ENCODE measurements around the gene UBE4A.
A peak's percentile ranks its signal among the peaks of the same experiment; 100 is the strongest.
"Not testable (repeated sequence)": the region's sequence is repeated elsewhere in the genome, so short reads cannot be mapped to it uniquely, and the experiment has no call there.

UBE4A gene

GRCh38 chr11:118402594-118402993, 43.2 kb downstream of the UBE4A start:
- not testable (repeated sequence) for DNase-seq

- DNase-seq, result no peak
Observed at GRCh38 chr11:118406599-118407166, 47.3 kb downstream of the UBE4A start.

- no peak for DNase-seq
Observed at GRCh38 chr11:118410055-118410745, 50.8 kb downstream of the UBE4A start.

GRCh38 chr11:118411530-118411929, 52.1 kb downstream of the UBE4A start:
- no peak for DNase-seq

DNA sequence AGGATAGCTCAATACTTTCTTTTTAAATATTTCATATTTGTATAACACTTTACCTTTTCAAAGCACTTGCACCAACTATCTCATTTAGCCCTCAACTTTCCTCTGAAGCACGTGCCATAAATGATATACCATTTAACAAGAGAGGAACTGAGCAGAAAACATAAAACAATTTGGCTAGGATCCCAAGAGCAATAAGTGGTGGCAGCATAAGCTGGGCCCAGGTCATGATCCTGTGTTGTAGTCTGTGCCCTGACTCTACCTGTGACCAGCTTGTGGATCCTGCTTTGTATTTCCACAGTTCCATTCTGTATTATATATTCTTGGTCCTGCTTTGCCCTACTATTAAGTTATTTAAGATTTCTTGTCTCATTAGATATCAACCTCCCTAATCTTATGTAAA, 53.5 kb downstream of the UBE4A start:
- DNase-seq, result no peak

DNA sequence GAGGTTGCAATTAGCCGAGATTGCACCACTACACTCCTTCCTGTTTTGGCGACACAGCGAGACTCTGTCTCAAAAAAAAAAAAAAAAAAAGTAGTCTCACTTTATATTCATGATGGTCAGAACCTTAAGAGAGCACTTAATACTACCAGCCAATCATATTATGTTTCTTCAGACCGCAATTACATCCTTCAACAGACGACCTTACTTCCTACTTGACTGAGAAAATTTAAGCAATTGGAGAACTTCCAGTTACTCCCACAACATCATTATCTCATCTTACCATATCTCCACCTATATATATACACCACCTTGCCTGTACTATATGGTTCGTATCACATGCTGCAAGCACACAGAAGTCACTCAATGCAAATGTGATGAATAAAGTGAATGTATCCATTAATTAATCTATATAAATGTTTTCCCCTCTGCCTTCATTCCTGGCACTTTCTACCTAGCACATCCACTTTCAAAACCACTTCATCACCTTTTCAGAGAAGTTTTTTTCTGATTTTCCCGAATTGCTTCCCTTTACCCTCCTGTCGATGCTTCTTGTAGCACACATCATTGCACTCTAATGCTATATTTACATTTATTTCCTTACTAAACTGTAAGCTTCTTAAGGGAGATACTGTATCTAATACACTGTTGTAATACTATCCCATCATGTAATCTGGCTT, 55.8 kb downstream of the UBE4A start:
- DNase-seq, result peak; percentile 57 to 76 (median 67)

DNA sequence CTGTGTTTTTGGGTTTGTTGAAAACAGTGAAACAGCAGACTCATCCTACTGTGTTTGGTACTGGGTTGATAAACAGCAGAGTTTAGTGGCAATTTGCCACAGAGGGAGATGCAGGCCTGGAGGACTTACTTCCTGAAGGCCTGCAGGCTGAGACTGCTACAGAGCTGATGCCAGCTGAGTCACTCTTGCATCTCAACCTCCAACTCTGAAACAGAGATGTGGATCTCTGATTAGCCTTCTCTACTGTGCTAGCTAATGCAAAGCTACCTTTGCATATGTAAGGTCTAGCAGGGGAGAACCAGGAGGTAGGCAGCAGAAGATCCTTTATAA, 56.3 kb downstream of the UBE4A start:
- DNase-seq, result peak; percentile 50 to 58 (median 51)

DNA sequence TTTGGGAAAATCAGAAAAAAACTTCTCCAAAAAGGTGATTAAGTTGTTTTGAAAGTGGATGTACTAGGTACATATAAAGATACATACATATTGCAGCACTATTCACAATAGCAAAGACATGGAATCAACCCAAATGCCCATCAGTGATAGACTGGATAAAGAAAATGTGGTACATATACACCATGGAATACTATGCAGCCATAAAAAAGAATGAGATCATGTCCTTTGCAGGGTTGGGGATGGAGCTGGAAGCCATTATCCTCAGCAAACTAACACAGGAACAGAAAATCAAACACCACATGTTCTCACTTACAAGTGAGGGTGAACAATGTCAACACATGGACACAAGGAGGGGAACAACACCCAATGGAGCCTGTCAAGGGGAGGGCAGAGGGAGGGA, 57.5 kb downstream of the UBE4A start:
- DNase-seq, result not testable (repeated sequence)

DNA sequence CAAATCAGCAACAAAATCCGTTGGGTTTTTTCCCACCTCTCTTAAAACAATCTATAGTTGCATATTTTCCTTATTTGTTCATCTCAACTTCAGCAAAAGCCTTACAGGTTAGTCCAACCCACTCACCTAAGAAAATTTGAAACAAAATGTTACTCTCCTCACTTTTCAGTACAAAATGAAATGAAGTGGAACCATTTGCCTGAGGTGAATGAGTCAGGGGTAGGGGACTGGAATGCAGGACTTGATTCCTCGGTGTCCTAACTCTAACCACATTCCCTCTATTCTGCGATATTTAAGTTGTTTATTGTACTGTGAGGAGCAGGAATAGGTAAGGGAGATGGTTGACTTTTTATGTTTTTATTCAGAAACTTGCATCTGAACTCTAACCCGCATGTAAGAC, 58.4 kb downstream of the UBE4A start:
- no peak for DNase-seq

DNA sequence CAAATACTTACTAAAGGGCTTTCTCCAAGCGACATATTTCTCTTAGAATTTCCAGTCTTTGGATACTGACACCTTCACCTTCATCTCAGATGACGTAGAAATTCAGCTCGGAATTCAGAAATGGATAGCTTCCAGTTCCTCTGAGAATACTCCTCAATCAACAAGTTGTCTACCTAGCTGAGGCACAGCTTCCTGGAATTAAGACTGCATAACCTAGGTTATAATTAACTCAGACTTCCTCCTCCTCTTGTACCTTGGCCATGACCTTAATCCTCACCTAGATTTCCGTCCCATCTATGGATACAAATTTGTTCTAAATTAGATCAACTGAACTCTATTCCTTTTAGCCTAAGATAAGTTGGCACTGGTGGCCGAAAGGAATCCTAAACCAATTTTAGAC, 59.4 kb downstream of the UBE4A start:
- no peak for DNase-seq

GRCh38 chr11:118427707-118428106, 68.3 kb downstream of the UBE4A start:
- no peak for DNase-seq

DNA sequence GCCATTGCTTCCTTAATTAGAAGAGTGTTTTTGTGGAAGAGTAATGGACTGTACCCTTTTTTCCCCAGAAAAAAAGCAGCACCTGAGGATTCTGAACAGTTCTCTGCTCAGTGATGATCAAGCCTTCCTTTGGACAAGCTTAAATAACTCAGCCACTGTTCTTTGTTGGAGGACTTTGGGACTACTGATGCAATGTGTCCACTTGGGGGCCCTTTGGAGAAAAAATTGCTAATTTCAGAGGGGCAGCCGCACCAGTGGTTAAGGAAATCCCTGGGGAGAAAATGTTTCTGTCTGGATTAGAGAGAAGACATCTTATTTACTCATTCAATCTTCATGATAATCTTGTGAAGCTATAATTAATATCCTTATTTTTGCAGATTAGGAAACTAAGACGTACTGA, 71.6 kb downstream of the UBE4A start:
- DNase-seq, result no peak

DNA sequence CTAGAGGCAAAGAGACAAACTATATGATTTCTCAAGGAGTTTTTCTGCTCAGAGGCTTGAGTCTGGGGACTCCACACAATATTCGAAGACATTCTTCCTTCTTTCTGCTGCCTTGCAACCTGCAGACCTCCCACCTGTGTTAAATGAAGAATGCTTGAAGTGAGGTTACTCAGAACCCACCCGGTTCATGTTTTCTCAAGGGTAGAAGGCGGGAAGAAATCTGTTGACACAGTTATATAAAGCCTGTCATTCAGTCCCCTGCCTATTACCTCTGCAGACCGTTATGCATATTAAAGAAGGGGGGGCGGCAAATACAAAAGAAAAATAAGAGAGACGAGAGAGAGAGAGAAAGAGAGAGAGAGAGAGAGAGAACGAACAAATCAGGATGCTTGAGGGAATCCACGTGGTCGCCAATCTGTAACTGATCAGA, 74.7 kb downstream of the UBE4A start:
- no peak for DNase-seq

DNA sequence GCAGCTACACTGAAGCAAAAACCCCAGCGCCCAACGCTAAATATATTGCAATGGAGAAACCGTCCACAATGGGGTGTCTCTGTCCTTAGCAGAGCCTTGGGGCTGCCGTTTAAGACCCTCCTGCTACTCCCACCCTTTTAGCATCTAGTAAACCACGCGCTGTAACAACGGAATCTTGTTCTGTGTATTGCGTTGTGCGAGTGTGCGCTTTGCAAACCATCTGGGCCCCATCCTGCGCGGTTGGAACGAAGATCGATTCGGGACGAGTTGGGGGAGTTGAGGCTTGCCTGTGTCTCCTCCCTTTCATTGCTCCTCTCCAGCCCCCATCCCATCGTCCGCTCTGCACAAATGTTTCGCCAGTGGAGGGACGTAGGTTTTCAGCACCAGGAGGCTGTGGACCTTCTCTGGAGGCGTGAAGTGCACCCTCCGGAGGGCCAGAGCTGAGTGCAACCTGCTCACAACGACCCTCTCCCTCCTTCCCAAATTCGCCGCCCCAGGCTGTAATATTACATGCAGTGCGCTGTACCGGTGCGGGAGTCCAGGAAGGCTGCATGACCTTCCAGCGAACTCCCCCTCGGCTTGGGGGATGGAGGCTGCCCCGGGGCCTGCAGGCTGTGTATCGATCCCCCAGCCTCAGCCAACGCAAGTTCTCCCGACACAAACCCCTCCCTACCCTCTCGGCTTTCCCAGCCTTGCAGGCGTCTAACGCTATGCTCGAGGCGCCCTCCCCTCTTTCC, 75.3 kb downstream of the UBE4A start:
- DNase-seq, result peak in 1 of 3 donors; percentile 31

GRCh38 chr11:118435290-118435892, 76.0 kb downstream of the UBE4A start:
- peak; percentile 34 to 63 (median 37) for DNase-seq

DNA sequence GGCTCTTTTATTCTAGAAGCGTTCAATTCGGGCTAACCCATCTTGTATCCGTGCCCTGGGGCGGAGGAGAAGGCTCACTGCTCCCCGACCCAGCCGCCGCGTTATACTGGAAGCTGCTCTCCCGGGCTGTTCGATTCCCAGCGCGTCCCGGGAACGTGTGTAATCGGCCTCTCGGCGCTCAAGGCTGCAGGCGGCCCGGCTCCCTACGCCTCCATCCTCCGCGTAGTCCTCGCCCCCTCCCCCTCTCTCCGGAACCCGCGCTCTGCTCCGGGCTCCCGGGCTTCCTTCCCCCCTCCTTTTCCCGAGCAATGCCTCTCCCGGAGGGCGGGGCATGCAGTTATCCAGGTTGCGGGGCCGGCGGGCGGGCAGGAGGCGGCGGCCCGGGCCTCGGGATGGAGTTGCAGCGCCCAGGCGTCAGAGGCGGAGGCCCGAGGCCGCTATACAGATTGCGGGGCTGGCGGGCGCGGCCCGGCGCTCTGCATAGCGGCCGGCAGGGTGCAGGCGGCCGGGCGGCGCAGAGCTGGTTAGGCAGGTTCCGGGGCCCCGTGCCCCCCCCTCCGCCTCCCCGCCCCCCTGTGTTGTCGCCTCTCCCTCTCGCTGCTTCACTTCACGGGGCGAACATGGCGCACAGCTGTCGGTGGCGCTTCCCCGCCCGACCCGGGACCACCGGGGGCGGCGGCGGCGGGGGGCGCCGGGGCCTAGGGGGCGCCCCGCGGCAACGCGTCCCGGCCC, 76.7 kb downstream of the UBE4A start, which contains the start of gene KMT2A:
KMT2A (plus strand) TSS at position 600 of the 732 bp plus-strand sequence; CDS start at position 621, 21 bp downstream.
- DNase-seq, result peak; percentile 96 to 99 (median 98)

- peak in 2 of 3 donors; percentile 37 to 48 for DNase-seq
Observed at GRCh38 chr11:118436639-118437207, 77.3 kb downstream of the UBE4A start.

GRCh38 chr11:118437208-118438125, 78.1 kb downstream of the UBE4A start:
- DNase-seq, result peak in 1 of 3 donors; percentile 36

GRCh38 chr11:118438314-118438931, 79.0 kb downstream of the UBE4A start:
- DNase-seq, result peak; percentile 52 to 69 (median 53)

DNA sequence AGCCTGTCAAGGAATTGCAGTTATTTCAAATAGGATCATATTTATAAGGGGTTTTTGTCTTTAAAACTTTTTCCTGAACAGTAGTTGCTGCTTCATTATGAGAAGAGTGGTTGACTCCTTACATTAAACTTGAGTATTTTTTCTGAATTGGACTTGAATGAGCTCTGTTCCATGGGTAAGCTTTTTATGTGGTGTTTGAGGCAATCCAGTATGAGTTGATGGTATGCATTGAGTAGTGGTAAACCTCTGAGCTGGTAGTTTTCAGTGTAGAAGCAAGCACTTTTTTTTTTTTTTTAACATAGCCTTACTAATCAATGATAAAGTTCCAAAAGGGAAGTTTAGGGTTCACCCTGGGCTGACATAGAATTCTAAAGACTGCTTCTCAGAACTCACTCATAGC, 80.2 kb downstream of the UBE4A start:
- peak in 1 of 3 donors; percentile 28 for DNase-seq
